ENCODE data around the gene ANKRD13B.

- TF ChIP-seq PBX3 (IDR thresholded peaks at IDR 0.05) (no peak), CTCF (IDR thresholded peaks at IDR 0.05) (no peak), CBX2 (IDR thresholded peaks at IDR 0.05; ENCODE audit: borderline replicate concordance, low read depth) (no peak), TP53 (CRISPR knock-in tag; IDR thresholded peaks at IDR 0.05) (no peak), FOXS1 (CRISPR knock-in tag; IDR thresholded peaks at IDR 0.05) (no peak), BHLHE40 (IDR thresholded peaks at IDR 0.05; ENCODE audit: low read depth, low read length) (no peak), CBX8 (IDR thresholded peaks at IDR 0.05) (no peak), JUNB (IDR thresholded peaks at IDR 0.05) (no peak), ZFP36 (IDR thresholded peaks at IDR 0.05; ENCODE audit: borderline replicate concordance, partially characterized antibody) (no peak), EP300 (IDR thresholded peaks at IDR 0.05) (no peak), SMC3 (IDR thresholded peaks at IDR 0.05) (no peak)
Measured at GRCh38 chr17:29587591-29587990, 5.3 kb upstream of the ANKRD13B start.
